NCI-H82 (cell line): Measurements from ENCODE around the gene ZNF787.
A peak's percentile ranks its signal among the peaks of the same experiment; 100 is the strongest.
"Not testable (repeated sequence)": the region's sequence is repeated elsewhere in the genome, so short reads cannot be mapped to it uniquely, and the experiment has no call there.

Source experiments
- DNase-seq: peaks from one replicate; lab custom pipeline; 2025; lab: John Stamatoyannopoulos, UW

ZNF787 gene

GRCh38 chr19:56121180-56122167 lies at the start of gene ZNF787:
Gene ZNF787 (minus strand): TSS chr19:56121295. CDS start chr19:56103217, 18,078 bp downstream.
- DNase-seq: peak; percentile 99

- no peak for DNase-seq
These were observed 49.2 kb upstream of the ZNF787 start for GRCh38 chr19:56170261-56170660.

- DNase-seq: no peak
These were observed 46.0 kb upstream of the ZNF787 start for GRCh38 chr19:56167064-56167578.

DNA sequence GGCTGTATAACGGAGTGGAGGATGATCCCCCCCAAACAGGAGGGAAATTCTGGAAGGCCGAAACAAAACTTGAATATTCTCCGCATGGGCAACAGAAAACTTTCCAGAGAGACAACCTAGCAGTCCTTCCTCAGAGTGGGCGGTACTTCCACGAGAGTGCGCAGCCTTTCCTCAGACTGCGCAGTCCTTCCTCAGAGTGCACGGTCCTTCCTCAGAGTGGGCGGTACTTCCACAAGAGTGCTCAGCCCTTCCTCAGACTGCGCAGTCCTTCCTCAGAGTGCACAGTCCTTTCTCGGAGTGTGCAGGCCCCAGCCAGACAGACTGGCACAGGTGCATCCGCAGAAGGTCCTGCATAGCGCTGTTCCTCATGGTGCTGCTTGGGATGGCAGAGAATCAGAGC lies 42.0 kb upstream of the ZNF787 start:
- DNase-seq: peak; percentile 17

- no peak for DNase-seq
These were observed 41.2 kb upstream of the ZNF787 start for GRCh38 chr19:56162258-56162657.

- no peak for DNase-seq
These were observed 40.4 kb upstream of the ZNF787 start for GRCh38 chr19:56161534-56161933.

DNA sequence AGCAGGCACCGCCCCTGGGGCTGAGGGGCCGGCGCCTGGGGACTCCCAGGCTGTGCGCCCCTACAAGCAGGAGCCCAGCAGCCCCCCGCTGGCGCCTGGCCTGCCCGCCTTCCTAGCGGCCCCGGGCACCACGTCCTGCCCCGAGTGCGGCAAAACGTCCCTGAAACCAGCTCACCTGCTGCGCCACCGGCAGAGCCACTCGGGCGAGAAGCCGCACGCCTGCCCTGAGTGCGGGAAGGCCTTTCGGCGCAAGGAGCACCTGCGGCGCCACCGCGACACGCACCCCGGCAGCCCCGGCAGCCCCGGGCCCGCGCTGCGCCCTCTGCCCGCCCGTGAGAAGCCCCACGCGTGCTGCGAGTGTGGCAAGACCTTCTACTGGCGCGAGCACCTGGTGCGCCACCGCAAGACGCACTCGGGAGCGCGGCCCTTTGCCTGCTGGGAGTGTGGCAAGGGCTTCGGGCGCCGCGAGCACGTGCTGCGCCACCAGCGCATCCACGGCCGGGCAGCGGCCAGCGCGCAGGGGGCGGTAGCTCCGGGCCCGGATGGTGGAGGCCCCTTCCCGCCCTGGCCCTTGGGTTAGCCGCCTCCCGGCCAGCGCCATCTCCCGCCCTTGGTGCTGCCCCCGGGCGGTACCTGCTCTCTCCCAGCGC lies 38.7 kb upstream of the ZNF787 start:
- no peak for DNase-seq

GRCh38 chr19:56159009-56159559 lies 38.0 kb upstream of the ZNF787 start:
- DNase-seq: no peak

DNA sequence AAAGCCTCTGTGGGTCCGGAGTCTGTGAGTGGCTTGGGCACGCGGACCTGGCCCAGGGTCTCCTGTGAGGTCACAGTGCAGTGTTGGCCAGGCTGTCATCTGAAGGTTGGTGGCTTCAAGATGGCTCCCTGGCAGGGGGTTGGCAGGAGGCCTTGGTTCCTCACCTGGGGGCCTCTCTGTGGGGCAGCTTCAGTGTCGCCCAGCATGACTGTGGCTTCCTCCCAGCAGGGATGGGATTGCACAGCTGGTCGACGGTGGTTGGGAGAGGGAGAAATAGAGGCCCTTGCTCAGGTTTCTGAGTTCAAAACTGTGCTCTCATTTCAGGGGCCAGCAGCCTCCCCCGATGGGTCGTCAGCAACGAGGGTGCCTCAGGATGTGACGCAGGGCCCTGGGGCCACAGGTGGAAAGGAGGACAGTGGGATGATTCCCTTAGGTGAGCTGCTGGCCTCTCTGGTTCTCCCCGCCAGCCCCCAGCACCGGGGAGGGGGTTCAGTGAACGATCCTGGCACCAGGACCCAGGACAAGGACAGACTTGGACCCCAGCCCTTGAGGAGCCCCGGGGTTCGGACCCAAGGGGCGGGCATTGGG lies 37.2 kb upstream of the ZNF787 start:
- no peak for DNase-seq

DNA sequence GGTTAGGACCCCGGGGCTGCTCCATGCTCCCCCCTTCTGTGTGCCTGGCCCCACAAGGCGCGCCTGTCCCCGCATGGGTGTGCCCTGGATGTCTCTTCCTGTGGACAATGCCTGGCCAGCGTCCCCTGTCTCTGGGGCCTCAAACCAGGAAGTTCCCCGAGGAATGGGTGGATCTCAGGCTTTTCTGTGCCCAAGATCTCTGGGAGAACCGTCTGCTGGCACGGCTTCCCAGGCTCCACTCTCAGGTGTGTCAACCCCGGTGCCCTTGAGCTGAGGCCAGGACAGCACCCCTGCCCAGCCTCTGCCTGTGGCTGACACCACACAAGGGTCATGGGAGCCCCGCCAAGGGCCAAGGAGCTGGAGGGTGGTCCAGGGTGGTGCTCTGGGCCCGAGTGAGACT lies 35.7 kb upstream of the ZNF787 start:
- DNase-seq: no peak

- DNase-seq: peak; percentile 8
These were observed 34.1 kb upstream of the ZNF787 start for GRCh38 chr19:56155124-56155687.

DNA sequence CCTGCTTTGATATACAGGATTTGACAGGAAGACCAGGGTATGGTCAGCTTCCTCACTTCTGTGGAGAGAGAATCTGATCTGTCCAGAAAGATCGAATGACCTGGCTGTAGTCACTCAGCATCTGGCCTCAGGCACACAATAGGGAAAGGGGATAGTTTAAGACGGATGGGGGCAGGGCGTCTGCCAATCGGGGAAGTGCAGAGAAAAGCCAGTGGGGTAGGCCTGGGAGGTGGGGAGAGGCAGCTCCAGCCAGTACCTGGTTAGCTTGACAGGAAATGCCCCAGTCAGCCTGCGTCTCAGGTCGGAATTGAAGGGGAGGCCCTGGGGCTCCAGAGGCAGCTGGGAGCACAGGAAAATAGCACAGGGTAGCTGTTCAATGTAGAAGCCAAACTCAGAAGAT lies 32.4 kb upstream of the ZNF787 start:
- peak; percentile 25 for DNase-seq

DNA sequence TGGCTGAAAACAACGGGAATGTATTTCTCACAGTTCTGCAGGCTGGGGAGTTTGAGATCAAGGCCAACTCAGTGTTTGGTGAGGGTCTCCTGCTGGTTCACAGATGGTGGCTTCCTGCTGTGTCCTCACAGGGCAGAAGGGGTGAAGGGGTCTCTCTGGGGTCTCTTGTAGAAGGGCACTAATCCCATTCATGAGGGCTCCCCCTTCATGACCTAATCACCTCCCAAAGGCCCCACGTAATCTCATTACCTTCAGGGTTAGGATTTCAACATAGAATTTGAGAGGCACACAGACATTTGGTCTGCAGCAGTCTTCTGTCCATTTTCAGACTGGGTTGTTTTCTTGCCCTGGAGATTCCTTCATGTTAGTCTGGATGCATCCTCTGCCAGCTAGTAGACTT lies 31.5 kb upstream of the ZNF787 start:
- DNase-seq: peak; percentile 61

- DNase-seq: no peak
These were observed 29.3 kb upstream of the ZNF787 start for GRCh38 chr19:56150358-56150757.

GRCh38 chr19:56149656-56150038 lies 28.6 kb upstream of the ZNF787 start:
- DNase-seq: no peak

DNA sequence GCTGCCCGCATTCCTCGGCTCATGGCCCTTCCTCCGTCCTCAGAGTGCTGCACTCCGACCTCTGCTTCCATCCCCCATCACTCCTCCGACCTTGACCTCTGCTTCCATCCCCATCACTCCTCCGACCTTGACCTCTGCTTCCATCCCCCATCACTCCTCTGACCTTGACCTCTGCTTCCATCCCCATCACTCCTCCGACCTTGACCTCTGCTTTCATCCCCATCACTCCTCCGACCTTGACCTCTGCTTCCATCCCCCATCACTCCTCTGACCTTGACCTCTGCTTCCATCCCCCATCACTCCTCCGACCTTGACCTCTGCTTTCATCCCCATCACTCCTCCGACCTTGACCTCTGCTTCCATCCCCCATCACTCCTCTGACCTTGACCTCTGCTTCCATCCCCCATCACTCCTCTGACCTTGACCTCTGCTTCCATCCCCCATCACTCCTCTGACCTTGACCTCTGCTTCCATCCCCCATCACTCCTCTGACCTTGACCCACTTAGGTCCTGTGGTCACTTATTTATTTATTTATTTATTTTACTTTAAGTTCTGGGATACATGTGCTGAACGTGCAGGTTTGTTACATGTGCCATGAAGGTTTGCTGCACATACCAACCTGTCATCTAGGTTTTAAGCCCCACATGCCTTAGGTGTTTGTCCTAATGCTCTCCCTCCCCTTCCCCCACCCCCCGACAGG lies 28.0 kb upstream of the ZNF787 start:
- not testable (repeated sequence) for DNase-seq

- DNase-seq: no peak
These were observed 27.0 kb upstream of the ZNF787 start for GRCh38 chr19:56148096-56148495.

- DNase-seq: no peak
These were observed 26.2 kb upstream of the ZNF787 start for GRCh38 chr19:56147307-56147706.

DNA sequence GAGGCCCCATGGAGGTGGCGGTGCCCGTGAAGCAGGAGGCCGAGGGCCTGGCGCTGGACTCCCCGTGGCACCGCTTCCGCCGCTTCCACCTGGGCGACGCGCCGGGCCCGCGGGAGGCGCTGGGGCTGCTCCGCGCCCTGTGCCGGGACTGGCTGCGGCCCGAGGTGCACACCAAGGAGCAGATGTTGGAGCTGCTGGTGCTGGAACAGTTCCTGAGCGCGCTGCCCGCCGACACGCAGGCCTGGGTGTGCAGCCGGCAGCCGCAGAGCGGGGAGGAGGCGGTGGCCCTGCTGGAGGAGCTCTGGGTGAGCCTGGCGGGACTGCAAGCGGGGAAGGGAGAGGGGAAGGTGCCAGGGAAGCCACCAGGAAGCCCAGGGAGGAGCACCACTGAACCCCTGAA lies 25.8 kb upstream of the ZNF787 start:
- DNase-seq: no peak

DNA sequence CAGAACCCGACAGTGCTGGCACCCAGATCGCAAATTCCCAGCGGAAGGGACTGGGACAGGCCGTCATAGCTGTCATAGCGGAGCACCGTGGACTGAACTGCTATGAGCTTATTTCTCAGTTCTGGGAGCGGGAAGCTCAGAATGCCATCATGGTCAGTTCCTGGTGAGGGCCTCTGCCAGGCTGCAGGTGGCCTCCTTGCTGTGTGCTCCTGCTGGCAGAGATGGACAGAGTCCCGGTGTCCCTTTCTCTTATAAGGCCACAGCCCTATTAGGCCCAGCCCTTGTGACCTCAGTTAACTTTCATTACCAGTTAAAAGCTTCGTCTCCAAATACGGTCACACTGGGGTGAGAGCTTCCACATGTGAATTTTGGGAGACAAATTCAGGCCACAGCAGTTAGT lies 24.6 kb upstream of the ZNF787 start:
- DNase-seq: no peak

DNA sequence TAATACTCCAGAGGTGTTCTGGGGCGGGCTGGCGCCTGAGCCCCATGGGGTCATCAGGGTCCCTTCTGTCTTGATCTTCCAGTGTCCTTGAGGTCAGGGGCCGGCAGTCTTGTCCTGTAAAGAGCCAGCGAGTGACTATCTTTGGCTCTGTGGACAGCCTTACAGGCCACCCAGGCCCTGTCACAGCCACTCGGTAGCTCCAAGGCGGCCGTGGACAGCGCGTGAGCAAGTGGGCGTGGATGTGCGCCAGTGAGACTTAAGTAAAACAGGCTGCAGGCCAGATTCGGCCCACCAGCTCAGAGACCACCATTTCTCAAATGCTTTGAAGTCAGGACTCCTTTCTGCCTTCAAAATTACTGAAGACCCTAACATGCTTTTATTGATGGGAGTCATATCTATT lies 23.7 kb upstream of the ZNF787 start:
- DNase-seq: no peak
